Urothelium cell line (cell line): ENCODE data around the gene TDRD9.
"Not testable (repeated sequence)": the region's sequence is repeated elsewhere in the genome, so short reads cannot be mapped to it uniquely, and the experiment has no call there.

Source experiments
- DNase-seq: peaks from one replicate; pipeline ENCODE4 v3.0.0; 2011; ENCODE audit warnings: low spot score, mixed read lengths
- FAIRE-seq: peaks from 2 replicates; lab custom pipeline; 2011; peaks lifted over from hg19 to GRCh38; lab: Jason Lieb, UNC

The TDRD9 gene

DNA sequence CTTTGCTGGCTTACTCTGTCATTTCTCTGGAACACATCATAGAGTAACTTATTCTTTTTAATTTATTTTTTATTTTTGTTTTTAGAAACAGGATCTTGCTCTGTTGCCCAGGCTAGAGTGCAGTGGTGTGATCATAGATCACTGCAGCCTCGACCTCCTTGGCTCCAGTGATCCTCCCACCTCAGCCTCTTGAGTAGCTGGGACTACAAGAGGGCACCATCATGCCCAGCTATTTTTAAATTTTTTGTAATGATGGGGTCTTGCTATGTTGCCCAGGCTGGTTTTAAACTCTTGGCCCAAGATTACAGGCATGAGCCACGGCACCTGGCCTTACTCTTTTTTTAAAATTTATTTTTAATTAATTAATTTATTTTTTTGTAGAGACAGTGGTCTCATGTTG, 46.3 kb downstream of the TDRD9 start:
- FAIRE-seq: no peak
- DNase-seq: no peak

DNA sequence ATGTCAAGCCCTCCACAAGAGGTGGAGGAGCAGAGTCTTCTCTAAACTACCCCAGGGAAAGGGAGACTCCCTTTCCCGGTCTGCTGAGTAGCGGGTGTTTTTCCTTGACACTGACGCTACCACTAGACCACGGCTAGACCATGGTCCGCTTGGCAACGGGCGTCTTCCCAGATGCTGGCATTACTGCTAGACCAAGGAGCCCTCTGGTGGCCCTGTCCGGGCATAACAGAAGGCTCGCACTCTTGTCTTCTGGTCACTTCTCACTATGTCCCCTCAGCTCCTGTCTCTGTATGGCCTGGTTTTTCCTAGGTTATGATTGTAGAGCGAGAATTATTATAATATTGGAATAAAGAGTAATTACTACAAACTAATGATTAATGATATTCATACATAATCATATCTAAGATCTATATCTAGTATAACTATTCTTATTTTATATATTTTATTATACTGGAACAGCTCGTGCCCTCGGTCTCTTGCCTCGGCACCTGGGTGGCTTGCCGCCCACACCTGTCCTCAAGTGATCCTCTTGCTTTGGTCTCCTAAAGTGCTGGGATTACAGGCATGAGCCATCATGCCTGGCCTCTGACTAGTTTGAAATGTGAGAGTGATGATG, 52.5 kb downstream of the TDRD9 start:
- not testable (repeated sequence) for FAIRE-seq, DNase-seq

DNA sequence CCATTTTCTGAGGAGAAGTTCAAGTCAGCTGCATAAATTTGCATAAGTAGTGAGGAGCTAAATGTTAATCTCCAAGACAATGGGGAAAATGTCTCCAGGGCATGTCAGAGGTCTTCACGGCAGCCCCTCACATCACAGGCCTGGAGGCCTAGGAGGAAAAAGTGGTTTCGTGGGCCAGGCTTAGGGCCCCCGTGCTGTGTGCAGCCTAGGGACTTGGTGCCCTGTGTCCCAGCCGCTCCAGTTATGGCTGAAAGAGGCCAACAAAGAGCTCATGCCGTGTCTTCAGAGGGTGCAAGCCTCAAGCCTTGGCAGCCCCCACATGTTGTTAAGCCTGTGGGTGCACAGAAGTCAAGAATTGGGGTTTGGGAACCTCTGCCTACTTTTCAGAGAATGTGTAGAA, 55.9 kb downstream of the TDRD9 start:
- DNase-seq (no peak), FAIRE-seq (no peak)

DNA sequence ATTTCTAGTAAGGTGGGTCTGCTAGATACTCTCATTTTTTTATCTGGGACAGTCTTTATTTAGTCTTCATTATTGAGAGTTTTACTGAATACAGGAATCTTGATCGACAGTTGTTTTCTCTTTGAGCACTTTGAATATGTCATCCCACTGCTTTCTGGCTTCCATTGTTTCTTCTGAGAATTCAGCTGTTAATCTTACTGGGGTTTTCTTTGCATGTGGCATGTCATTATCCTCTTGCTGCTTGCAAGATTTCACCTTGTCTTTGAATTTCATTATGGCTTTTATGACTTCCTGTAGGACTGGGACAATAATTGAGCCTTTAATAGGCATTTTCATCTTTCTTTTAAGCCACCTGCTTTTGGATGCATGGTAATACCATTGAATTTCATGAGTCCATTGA, 60.8 kb downstream of the TDRD9 start:
- no peak for FAIRE-seq

DNA sequence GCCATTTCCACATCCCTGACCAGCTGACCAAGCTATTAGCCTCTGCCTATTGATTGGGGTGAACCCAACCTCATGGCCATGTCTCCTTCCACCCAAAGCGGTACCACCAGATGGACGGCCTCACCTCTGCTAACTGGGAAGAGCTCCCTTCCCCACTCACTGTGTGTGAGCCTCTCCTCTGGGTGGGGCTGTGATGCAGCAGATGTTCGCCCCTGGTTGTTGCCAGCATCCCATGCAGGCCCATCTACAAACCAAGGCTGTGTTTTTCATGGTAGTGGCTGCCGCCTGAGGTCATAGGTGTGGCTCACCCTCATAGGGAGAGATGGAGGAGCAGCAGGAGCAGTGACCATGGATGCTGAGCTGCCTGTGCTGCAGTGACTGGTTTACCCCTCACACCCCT, 61.7 kb downstream of the TDRD9 start:
- no peak for DNase-seq
- no peak for FAIRE-seq

More for the DNA sequence above, 60.8 kb downstream of the TDRD9 start:
- DNase-seq: no peak

DNA sequence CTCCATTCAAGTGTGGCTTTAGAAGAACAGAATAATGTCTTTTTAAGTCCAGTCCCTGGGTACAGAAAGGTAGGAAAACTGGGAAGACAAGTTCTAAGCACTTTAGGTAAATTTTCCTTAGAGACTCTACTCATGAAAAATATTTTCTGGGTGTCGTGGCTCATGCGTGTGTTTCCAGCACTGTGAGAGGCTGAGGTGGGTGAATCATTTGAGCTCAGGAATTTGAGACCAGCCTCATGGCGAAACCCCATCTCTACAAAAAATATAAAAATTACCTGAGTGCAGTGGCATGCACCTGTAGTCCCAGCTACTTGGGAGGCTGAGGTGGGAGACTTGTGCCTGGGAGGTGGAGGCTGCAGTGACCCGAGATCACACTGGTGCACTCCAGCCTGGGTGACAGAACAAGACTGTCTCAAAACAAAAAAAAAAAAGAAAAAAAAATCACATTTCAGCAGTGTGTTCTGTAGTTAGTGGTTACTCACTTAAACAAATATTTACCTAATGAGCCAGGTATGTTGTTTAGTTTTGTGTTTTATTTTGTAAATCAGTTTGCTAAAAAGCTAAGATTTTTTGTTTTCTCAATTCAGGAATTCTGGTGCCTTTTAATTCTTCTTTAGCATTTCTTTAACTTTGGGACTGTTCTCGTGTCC, 66.4 kb downstream of the TDRD9 start:
- no peak for FAIRE-seq
- DNase-seq: no peak

DNA sequence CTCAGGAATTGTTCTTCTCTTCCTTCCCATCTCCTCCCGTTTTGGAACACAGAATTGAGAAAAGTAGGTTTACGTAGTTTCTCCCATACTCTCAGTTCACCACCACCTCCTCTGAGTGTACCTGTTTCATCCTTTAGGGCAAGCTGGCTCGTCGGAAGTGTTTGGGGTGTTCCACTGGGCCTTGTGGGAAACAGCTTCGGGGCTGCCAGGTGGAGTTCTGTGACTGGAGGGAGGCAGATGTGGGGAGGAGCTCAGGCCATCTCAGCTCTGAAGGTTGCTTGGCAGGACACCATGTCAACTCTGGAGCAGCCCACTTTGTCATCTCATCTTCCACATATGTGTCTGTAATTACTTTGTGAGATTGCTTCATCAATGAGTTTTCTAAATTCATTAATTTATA, 67.6 kb downstream of the TDRD9 start:
- FAIRE-seq: no peak
- DNase-seq: no peak

DNA sequence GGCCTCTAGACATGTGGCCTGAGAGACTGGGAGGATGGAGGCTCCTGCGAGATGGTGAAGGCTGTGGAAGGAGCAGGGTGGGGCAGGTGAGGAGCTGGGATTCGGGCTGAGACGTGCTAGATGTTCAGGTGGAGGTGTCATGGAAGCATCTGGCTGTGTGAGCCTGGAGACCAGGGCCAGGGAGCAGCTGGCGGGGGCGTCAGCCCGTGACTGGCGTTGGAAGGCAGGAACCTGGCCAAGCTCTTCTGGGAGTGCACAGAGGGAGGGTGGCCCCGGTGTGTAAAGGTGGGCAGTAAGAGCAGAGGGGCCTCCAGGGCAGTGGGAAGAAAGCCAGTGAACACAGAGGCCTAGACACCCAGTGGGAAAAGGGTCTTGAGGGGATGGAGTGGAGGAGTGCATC, 69.1 kb downstream of the TDRD9 start:
- DNase-seq: no peak
- FAIRE-seq: no peak

DNA sequence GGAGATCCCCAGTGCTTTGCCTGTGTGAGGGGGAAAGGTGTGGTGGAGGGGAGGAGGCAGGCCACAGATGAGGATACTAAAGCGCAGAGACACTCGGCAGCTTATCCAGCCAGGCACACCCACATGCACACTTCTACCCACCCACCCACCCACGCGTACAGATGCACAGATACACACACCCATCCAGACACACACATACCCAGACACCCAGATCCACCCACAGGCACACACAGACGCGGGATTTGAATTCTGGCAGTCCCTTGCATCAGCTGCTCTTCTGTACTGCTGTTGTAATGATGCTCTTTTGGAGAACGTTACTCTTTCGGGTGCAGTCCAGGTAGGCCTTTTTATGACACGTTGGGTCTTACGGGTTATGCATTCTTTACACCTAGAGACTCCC, 69.8 kb downstream of the TDRD9 start:
- DNase-seq (no peak), FAIRE-seq (no peak)

DNA sequence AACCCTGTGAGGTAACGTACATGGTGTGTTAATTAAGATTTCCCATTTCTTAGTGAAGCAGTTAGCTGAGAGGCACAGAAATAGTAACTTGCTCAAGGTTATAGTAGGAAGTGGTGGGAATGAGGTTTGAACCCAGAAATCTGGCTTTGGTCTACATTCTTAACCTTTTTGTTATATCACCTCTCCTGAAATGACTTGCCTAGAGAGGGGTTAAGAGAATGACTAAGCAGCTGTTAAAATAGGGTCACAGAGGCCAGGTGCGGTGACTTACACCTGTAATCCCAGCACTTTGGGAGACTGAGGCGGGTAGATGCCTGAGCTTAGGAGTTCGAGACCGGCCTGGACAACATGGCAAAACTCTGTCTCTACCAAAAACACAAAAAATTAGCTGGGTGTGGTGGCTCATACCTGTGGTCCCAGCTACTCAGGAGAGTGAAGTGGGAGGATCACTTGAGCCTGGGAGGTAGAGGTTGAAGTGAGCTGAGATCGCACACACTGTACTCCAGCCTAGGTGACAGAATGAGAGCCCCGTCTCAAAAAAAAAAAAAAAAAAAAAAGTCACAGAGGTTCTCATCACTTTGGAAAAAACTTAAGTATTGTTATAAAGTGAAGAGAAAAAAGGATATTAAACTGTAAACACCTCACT, 71.7 kb downstream of the TDRD9 start:
- no peak for FAIRE-seq
- no peak for DNase-seq

DNA sequence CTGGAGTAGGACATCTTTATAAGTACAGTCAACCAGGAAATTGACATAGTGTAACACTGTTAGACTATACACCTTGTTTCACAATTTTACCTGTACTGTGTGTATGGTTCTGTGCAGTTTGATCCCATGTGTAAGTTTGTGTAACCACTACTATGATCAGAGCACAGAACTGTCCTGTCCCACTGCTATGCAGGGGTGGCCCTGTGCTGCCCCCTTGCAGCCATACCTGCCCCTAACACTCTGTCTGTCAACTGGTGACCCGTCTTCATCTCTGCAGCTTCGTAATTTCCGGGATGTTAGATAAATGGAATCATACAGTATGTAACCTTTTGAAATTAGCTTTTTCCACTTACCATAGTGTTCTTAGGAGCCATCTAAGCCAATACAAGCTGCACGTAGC, 72.7 kb downstream of the TDRD9 start:
- FAIRE-seq (no peak), DNase-seq (no peak)

DNA sequence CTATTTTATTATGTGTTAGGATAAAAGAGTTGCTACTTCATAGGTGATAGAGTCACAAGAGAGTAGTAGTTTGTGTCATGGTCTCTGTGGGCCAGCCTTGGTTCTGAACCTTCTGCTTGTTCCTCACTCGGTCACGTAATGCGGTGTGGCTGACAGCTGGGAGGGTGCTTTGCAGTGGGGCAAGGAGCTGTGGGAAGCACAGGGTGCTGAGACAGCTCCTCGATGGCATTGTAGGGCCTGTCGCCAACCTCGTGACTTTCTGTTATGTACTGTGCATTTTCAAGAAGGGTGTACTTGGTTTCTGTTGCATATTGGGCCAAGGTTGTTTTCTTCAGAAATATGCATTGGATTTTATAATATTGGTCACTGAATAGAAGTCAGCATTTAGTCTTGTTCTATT, 75.4 kb downstream of the TDRD9 start:
- DNase-seq (no peak), FAIRE-seq (no peak)

DNA sequence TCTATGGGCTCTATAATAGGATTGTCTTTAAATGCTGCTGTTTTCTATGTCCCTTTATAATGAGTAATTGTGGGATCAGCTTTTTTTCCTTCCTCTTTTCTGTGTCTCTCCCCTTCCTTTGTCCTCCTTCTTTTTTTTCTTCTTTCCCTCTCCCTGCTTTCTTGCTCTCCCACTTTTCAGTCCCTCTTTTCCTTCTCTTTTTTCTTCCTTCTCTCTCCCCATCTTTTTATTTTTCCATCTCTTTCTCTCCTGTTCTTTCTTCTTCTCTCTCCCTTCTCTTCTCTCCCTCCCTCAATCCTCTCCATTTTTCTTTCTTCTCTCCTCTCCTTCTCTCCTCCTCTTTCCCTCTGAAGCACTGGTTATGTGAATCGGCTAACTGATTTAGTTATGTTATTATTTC, 76.6 kb downstream of the TDRD9 start:
- DNase-seq: no peak

DNA sequence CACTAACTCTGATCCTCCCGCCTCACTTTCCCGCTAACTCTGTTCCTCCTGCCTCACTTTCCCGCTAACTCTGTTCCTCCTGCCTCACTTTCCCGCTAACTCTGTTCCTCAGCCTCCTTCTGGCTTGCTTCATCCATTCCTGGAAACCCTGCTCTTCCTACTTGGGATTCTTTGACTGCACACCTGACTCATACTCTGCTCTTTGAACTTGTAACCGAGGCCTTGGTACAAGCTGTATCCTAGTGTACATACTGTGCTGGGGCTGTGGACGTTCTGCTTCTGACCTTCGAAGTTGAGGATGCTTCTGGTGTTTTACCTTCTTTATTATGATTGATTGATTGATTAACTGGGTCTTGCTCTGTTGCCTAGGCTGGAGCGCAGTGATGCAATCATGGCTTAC, 77.2 kb downstream of the TDRD9 start:
- no peak for FAIRE-seq
- no peak for DNase-seq

More for the DNA sequence above, 76.6 kb downstream of the TDRD9 start:
- no peak for FAIRE-seq

DNA sequence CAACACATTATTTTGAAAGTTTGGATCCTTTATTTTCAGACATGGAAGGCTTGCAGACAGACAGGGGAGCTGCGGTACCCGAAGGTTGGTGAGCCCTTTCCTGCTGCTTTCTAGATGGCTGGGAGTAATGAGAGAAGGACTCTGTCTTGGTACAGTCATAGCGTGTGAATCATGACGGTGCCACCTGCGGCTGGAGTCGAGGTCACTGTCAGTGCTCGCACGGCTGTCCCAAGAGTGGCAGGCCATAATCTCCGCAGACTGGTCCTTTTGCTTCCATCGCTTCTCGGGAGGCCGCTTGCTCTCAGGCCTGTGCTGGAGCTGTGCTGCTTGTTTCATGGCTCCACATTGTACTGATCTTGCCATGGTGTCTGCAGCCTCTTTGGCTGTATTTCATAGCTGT, 78.9 kb downstream of the TDRD9 start:
- DNase-seq (no peak), FAIRE-seq (no peak)

DNA sequence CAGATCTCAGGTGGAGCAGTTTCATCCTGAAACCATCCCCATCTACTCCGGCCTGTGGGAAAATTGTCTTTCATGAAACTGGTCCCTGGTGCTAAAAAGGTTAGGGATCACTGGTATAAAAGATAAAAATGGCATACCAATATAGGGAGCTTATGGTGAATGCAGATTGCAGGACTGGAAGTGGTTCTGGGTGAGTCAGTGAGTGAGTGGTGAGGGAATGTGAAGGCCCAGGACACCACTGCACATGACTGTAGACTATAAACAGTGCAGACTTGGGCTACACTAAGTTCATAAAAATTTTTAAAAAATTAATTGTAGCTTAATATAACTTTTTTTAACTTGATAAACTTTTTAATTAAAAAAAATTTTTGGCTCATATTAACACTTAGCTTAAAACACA, 81.0 kb downstream of the TDRD9 start:
- FAIRE-seq: no peak

DNA sequence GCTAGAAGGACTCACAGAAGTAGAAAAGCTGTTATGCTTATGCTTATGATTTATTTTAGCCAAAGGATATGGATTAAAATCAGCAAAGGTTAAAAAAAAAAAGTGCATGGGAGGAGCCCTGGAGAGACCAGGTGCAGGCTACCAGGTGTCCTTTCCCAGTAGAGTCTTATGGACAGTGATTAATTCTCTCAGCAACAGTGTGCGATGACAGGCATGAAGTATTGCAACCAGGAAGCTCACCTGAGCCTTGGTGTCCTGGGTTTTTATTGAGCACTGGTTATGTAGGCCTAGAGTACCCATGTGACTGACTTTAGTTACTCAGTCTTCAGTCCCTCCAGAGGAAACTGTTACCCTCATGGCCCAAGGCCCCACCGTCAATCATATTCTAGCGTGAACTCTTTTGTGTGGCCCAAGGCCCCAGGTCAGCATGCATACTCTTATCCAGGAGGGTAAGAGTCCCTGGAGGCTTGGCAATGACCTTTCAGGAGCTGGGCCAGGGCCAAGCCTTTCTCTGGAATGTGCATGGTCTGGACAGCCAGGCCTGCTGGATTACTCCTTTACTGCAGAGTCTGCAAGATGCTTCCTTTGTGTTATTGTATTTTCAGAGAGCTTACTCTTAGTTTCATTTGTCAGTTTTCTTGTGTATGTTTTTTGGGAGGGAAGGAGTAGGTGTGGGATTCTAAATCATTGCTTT, 83.7 kb downstream of the TDRD9 start:
- no peak for FAIRE-seq
- DNase-seq: no peak

More for the DNA sequence above, 81.0 kb downstream of the TDRD9 start:
- DNase-seq: no peak

DNA sequence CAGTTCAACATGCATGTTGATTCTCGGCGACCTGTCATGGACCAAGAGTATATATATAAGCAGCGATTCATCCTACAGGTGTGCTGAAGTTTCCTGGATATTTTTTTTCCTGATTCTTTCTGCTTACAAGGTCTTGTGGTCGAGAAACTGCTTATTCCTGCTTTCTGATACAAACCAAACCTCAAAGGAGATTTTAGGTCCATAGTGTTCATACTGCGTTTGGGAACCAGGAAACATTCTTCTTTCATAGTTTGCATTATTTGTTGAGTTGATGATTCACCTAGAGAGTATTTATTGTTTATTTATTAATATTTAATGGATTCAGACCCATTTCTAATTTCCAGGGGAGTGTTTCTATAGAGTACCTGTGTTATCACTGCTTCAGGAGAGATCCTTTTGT, 86.5 kb downstream of the TDRD9 start:
- no peak for DNase-seq
- no peak for FAIRE-seq

DNA sequence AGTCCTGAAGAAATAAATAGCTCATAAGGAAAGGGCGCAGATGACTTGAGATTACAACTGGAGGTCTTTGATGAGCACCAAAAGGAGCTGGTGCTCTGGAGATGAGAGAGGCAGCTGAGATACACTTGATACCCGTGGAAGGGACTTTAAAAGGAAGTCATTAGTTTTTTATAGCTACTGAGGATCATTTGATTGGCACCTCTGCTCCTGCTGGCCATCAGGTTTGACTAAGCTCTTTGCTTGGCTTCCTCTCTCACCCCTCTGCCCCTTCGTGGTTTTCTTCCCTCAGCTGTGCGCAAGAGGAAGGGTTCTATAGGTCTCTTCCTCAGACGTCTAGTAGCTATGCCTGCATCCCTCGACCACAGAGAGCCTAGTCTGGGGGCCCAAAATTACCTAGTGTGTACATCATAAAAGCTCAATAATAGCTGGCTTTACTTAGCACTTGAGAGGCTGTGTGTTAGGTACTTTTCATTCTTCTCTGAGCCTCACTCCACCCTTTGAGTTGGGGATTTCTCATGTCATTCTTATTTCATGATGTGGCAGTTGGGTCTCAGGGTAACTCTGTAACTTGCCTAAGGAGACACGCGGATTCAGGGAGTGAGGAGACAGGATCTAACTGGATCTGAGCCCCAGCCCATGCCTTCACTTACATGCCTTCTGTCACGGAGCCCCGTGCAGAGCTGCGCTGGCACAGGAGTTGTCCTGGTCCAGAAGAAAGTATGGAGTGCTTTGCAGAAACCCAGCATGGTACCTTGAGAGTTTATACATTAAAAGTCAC, 88.8 kb downstream of the TDRD9 start:
- FAIRE-seq (no peak), DNase-seq (no peak)

DNA sequence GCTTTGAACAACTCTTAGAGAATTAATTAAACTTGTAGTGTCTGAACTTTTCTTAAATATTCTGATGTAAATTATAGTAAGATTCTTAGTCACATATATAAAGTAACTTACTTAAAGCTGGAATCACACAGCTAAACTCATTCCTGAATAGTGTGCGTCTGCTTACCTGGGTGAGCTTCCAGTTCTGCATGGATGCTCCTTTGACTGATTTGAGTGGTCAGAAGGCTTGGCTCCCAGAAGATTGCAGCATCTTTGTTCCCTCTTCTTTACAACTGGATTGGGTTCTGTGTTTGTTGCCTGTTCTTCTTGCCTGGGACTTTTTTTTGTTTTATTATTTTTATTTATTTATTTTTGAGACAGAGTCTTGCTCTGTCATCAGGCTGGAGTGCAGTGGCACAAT, 90.8 kb downstream of the TDRD9 start:
- no peak for FAIRE-seq
- no peak for DNase-seq

DNA sequence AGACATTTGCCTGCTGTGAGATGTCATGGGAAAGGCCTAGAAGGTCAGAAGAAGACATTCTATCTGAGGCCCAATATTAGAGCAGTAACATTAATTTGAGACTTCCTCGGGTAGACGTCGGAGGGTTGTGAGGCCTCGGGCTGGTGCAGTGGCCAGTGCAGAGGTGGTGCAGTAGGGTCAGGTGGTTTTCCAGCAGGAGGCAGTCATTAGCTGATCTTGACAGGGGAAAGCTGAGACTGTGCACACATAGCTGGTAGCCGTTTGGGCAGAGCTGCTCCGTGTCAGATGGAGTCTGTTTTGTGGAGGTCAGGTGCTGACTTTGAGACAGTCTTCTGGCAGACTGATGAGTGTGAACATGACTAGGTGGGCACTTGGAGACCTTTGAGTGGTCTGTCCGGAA, 91.5 kb downstream of the TDRD9 start:
- FAIRE-seq (no peak), DNase-seq (no peak)
